CD14-positive monocyte (primary cell): Measurements from ENCODE around the gene C16orf54. TPM values are rescaled to one million over a fixed set of nuclear protein-coding genes. Genes with fewer than 3 reads are reported as not detected.

Experiments
- DNase-seq, 3 donors: peaks; one replicate each; pipeline ENCODE4 v3.0.0-alpha.2; 2011 to 2022
- H2AFZ ChIP-seq: 2 replicates; pipeline ENCODE4 v1.6.0; 2012; ENCODE audit warnings: mild to moderate bottlenecking, low read depth, low read length, inconsistent platforms; ENCODE audit not compliant: insufficient read depth, poor library complexity, severe bottlenecking
- H3K27ac ChIP-seq, 2 donors: 1 replicate in 1 of 2; 2 replicates in 1 of 2; pipeline ENCODE4 v1.5.1; 2012 to 2013; ENCODE audit warnings: low read length in 2 of 2, control low read depth in 1 of 2, inconsistent platforms in 1 of 2, low read depth in 1 of 2, mild to moderate bottlenecking in 1 of 2
- H3K27me3 ChIP-seq, 2 donors: one replicate each; pipeline versions ENCODE4 v1.6.0 to v1.6.1; 2011 to 2013; ENCODE audit warnings: low read length in 2 of 2; ENCODE audit not compliant: control insufficient read depth in 2 of 2, insufficient read depth in 2 of 2
- H3K36me3 ChIP-seq, 2 donors: replicated peaks in 1 of 2; 1 replicate in 1 of 2; 2 replicates in 1 of 2; pipeline versions ENCODE4 v1.5.1 to v1.6.1; 2012 to 2013; ENCODE audit warnings: low read length in 2 of 2, control low read depth in 1 of 2, inconsistent platforms in 1 of 2, mild to moderate bottlenecking in 1 of 2; ENCODE audit not compliant: insufficient read depth in 2 of 2, control insufficient read depth in 1 of 2
- H3K4me1 ChIP-seq, 2 donors: 1 replicate in 1 of 2; 2 replicates in 1 of 2; pipeline versions ENCODE4 v1.5.1 to v1.6.1; 2012 to 2013; ENCODE audit warnings: low read length in 2 of 2, control low read depth in 1 of 2, inconsistent platforms in 1 of 2, mild to moderate bottlenecking in 1 of 2, moderate library complexity in 1 of 2; ENCODE audit not compliant: insufficient read depth in 2 of 2, control insufficient read depth in 1 of 2
- H3K4me2 ChIP-seq: replicated peaks from 2 replicates; pipeline ENCODE3; 2012; ENCODE audit warnings: low read length, moderate library complexity, mild to moderate bottlenecking; ENCODE audit not compliant: poor library complexity, severe bottlenecking; ENCODE audit errors: extremely low read depth
- H3K4me3 ChIP-seq, 3 experiments: fragments of 200-600 bp in 1 of 3; sonication (generic) in 1 of 3; replicated peaks in 1 of 3; 1 replicate in 2 of 3; 2 replicates in 1 of 3; pipeline ENCODE4 v1.5.1; 2011 to 2013; ENCODE audit warnings: low read length in 3 of 3, mild to moderate bottlenecking in 3 of 3, control low read depth in 2 of 3, low read depth in 2 of 3, inconsistent platforms in 1 of 3, moderate library complexity in 1 of 3
- H3K79me2 ChIP-seq: 2 replicates; pipeline ENCODE4 v1.6.0; 2012; ENCODE audit warnings: mild to moderate bottlenecking, control low read depth, inconsistent platforms, low read length, moderate library complexity; ENCODE audit not compliant: insufficient read depth
- H3K9ac ChIP-seq: 2 replicates; pipeline ENCODE4 v1.6.0; 2017; ENCODE audit warnings: low read length, mild to moderate bottlenecking; ENCODE audit not compliant: insufficient read depth, poor library complexity, severe bottlenecking
- H3K9me3 ChIP-seq, 2 donors: replicated peaks in 1 of 2; 1 replicate in 1 of 2; 2 replicates in 1 of 2; pipeline versions ENCODE4 v1.5.1 to v1.6.1; 2012 to 2013; ENCODE audit warnings: low read length in 2 of 2, control low read depth in 1 of 2; ENCODE audit not compliant: control insufficient read depth in 1 of 2, insufficient read depth in 1 of 2
- H4K20me1 ChIP-seq: 2 replicates; pipeline ENCODE4 v1.6.0; 2012; ENCODE audit warnings: mild to moderate bottlenecking, low read length, control low read depth, moderate library complexity; ENCODE audit not compliant: insufficient read depth
- H3K27ac Mint-ChIP-seq, 7 donors: one replicate each; pipeline ENCODE4 v1.8.0; 2020; ENCODE audit warnings: mild to moderate bottlenecking in 7 of 7, mixed read lengths in 7 of 7, moderate library complexity in 6 of 7, inconsistent platforms in 2 of 7
- H3K27me3 Mint-ChIP-seq, 3 donors: one replicate each; pipeline ENCODE4 v1.8.0; 2021 to 2022; ENCODE audit warnings: low read depth in 3 of 3, mild to moderate bottlenecking in 3 of 3, mixed read lengths in 3 of 3, moderate library complexity in 3 of 3, inconsistent platforms in 1 of 3
- H3K36me3 Mint-ChIP-seq, 2 donors: one replicate each; pipeline ENCODE4 v1.8.0; 2020; ENCODE audit warnings: mixed read lengths in 2 of 2, inconsistent platforms in 1 of 2, mild to moderate bottlenecking in 1 of 2
- H3K4me1 Mint-ChIP-seq: one replicate; pipeline ENCODE4 v1.8.0; 2020; ENCODE audit warnings: mild to moderate bottlenecking, mixed read lengths
- H3K4me3 Mint-ChIP-seq, 2 donors: one replicate each; pipeline ENCODE4 v1.8.0; 2020; ENCODE audit warnings: mild to moderate bottlenecking in 2 of 2, mixed read lengths in 2 of 2, moderate library complexity in 1 of 2
- H3K9me3 Mint-ChIP-seq, 7 donors: one replicate each; pipeline ENCODE4 v1.8.0; 2020 to 2022; ENCODE audit warnings: mixed read lengths in 7 of 7, mild to moderate bottlenecking in 6 of 7, moderate library complexity in 6 of 7, inconsistent platforms in 2 of 7
- CTCF ChIP-seq: fragments of 200-600 bp; IDR thresholded peaks from one replicate; pipeline ENCODE4 v1.8.0; 2022; ENCODE audit warnings: antibody characterized with exemption, mild to moderate bottlenecking
- WGBS: methylation state at CpG from one replicate; pipeline ENCODE4 v1.1.5; 2013; ENCODE audit warnings: missing lambda C conversion rate; ENCODE audit not compliant: insufficient coverage; 5-methylcytosine and 5-hydroxymethylcytosine counted together
- intact Hi-C, 2 donors: fragments of 100-400 bp; cut with micrococcal nuclease; formaldehyde crosslinking; loops; one replicate each; pipeline versions ENCODE4 v1.15.0 to v1.15.1; 2023
- polyA plus RNA-seq, 3 donors: library from polyadenylated mRNA; depleted of rRNA in 1 of 3; unstranded in 2 of 3; stranded (reverse) in 1 of 3; fragments of 300-500 nt in 2 of 3; fragments of >200 nt in 1 of 3; fragmentation: Illumina TruSeq in 2 of 3; gene quantifications; 1 replicate in 2 of 3; 2 replicates in 1 of 3; pipeline ENCODE4 v1.2.3, GENCODE V29; 2012 to 2021

The C16orf54 gene
- polyA plus RNA-seq, 3 donors = 24.6 to 32.0 (median 29.2) TPM

GRCh38 chr16:29699324-29700219, 46.2 kb downstream of the C16orf54 start:
- Mint-ChIP-seq H3K27me3 (peaks cover 17 to 27% (median 25%) of the 10 kb centered on the region in 3 donors), H3K4me1 (peaks cover 23% of the 10 kb centered on the region), H3K9me3 (peaks cover 8 to 25% (median 20%) of the 10 kb centered on the region in 7 donors), H3K4me3 (no peak overlapping the region), H3K36me3 (peaks cover 0 to 2% of the 10 kb centered on the region in 2 donors), H3K27ac (peak overlapping the region in 1 of 7 donors; percentile 51)
- TF ChIP-seq CTCF = no peak
- intact Hi-C loops = loop anchor here (2.0 to 10.0 kb wide), 4 partner anchors 118 to 325 kb away; partner anchors contain the start of genes C16orf92 (in 1 of the 2) and PAGR1 (in 1 of the 2)
- Histone ChIP-seq H3K9ac (no peak overlapping the region), H3K36me3 (no peaks in the 10 kb centered on the region), H3K27me3 (peaks cover 0 to 6% of the 10 kb centered on the region in 2 donors), H3K4me2 (no peak overlapping the region), H3K4me3 (no peak overlapping the region), H3K27ac (no peak overlapping the region), H3K4me1 (peaks cover 7 to 19% of the 10 kb centered on the region in 2 donors), H4K20me1 (no peaks in the 10 kb centered on the region), H3K9me3 (peaks cover 8 to 18% of the 10 kb centered on the region in 2 donors), H2AFZ (no peak overlapping the region), H3K79me2 (no peaks in the 10 kb centered on the region)
- 85% methylated on average over 9 of the region's 11 CpGs for WGBS
- DNase-seq = no peak

- H3K4me1 Mint-ChIP-seq = peaks cover 23% of the 10 kb centered on the region
- intact Hi-C loops = loop anchor here (5.0 to 10.0 kb wide), 2 partner anchors 309 to 326 kb away; partner anchors contain the start of gene C16orf92 (in 1 of the 2)
- Histone ChIP-seq H3K9me3 (peaks cover 8 to 18% of the 10 kb centered on the region in 2 donors), H2AFZ (no peak overlapping the region), H3K9ac (no peak overlapping the region), H4K20me1 (no peaks in the 10 kb centered on the region), H3K4me2 (no peak overlapping the region), H3K27me3 (peaks cover 0 to 6% of the 10 kb centered on the region in 2 donors), H3K36me3 (no peaks in the 10 kb centered on the region), H3K4me1 (peaks cover 7 to 19% of the 10 kb centered on the region in 2 donors), H3K79me2 (no peaks in the 10 kb centered on the region), H3K4me3 (no peak overlapping the region), H3K27ac (no peak overlapping the region)
- no peak for DNase-seq
- peak overlapping the region in 2 of 7 donors; percentile 28 to 51 for H3K27ac Mint-ChIP-seq
- peaks cover 8 to 25% (median 20%) of the 10 kb centered on the region in 7 donors for H3K9me3 Mint-ChIP-seq
- 96% methylated on average over 15 of the region's 17 CpGs for WGBS
- peaks cover 0 to 2% of the 10 kb centered on the region in 2 donors for H3K36me3 Mint-ChIP-seq
- peak overlapping the region in 1 of 2 donors; percentile 41 for H3K4me3 Mint-ChIP-seq
- no peak for TF ChIP-seq CTCF
- H3K27me3 Mint-ChIP-seq = peaks cover 17 to 27% (median 25%) of the 10 kb centered on the region in 3 donors
These were observed 47.1 kb downstream of the C16orf54 start for GRCh38 chr16:29698484-29699323.
